Adipose tissue (tissue), 3 donors: Measurements from ENCODE around the gene IKBKG. TPM values are rescaled to one million over a fixed set of nuclear protein-coding genes. Genes with fewer than 3 reads are reported as not detected.
"Not testable (repeated sequence)": the region's sequence is repeated elsewhere in the genome, so short reads cannot be mapped to it uniquely, and the experiment has no call there.

Experiments used
- H3K27ac ChIP-seq: one replicate; pipeline ENCODE4 v1.5.1; 2013; ENCODE audit warnings: low read depth, low read length
- WGBS, 3 donors: extraction: QIAGEN DNeasy Blood & Tissue Kit; methylation state at CpG; one replicate each; pipeline ENCODE4 v1.1.7; 2013; 5-methylcytosine and 5-hydroxymethylcytosine counted together
- polyA plus RNA-seq, 3 donors: library from polyadenylated mRNA; stranded (reverse); fragments of 200-250 nt; gene quantifications; one replicate each; pipeline ENCODE4 v1.2.3, GENCODE V29; 2013
- donor health status: healthy with polysubstance abuse.
- donor health status: Bipolar disorder and iron deficiency.
- donor health status: healthy.

The IKBKG gene, protein sequence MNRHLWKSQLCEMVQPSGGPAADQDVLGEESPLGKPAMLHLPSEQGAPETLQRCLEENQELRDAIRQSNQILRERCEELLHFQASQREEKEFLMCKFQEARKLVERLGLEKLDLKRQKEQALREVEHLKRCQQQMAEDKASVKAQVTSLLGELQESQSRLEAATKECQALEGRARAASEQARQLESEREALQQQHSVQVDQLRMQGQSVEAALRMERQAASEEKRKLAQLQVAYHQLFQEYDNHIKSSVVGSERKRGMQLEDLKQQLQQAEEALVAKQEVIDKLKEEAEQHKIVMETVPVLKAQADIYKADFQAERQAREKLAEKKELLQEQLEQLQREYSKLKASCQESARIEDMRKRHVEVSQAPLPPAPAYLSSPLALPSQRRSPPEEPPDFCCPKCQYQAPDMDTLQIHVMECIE
- 10 to 100 TPM; 10.6 to 29.0 (median 20.2) TPM for polyA plus RNA-seq

DNA sequence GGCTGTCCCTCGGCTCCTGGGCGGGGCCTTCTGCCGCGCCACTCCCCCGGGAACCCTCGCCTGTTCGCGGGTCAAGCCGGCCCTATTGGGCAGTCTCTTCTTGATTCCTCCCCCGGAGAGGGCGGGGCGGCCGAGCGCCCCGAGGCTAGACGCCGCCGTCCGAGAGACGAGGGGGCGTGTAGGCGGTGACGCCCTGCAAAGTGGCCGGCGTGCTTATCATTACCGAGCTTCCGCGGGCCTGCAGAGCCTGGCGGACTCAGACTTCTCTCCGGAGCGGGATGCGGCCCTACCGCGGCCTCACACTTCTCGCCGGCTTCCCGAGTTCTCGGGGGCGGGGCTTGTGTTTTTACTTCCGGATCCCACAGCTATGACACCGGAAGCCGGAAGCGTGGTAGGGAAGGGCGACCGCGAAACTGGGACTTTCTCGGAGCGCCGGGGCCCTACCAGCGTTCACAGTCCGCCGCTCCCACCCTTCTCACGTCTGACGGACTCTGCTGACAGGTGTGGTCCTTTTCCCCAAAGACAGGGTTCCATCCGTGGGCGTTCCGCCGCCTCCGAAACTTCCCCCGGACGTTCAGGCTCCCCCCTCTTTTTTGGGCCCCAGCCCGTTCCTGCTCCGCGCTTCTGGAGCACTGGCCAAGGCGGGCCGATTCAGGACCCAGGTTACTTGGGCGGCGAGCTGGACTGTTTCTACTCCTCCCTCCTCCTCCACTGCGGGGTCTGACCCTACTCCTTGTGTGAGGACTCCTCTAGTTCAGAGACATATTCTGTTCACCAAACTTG, at the start of gene IKBKG:
TSS of gene IKBKG (plus strand) at position 376 of the 783 bp plus-strand sequence. CDS start 4,383 bp downstream, outside the sequence.
- WGBS, 3 donors: 0 to 40% (median 1%) methylated on average over 45 to 69 of the region's 69 CpGs
- H3K27ac ChIP-seq: peak within 1 kb of the TSS; percentile 62

DNA sequence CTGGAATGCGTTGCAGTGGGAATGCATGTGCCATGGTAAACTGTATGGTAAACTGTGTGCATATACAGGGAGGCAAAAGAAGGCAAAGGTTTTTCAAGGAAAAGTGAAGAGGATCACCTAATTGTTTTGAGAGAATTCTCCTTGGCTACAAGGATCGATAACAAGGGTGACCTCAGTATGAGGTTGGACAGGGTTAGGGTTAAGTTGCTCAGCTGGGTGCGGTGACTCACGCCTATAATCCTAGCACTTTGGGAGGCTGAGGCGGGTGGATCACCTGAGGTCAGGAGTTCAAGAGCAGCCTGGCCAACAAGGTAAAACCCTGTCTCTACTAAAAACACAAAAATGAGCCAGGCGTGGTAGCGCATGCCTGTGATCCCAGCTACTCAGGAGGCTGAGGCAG, 46.0 kb upstream of the IKBKG start:
- WGBS, 3 donors: 87 to 97% (median 88%) methylated on average over 7 of the region's 7 CpGs
- H3K27ac ChIP-seq: not testable (repeated sequence)

GRCh38 chrX:154502098-154502497, 45.3 kb upstream of the IKBKG start:
- no peak overlapping the region for H3K27ac ChIP-seq
- 82 to 90% (median 85%) methylated on average over 8 of the region's 8 CpGs for WGBS, 3 donors

GRCh38 chrX:154502989-154503388, 44.4 kb upstream of the IKBKG start:
- WGBS, 3 donors: 80 to 92% (median 87%) methylated on average over 3 of the region's 3 CpGs
- H3K27ac ChIP-seq: no peak overlapping the region

DNA sequence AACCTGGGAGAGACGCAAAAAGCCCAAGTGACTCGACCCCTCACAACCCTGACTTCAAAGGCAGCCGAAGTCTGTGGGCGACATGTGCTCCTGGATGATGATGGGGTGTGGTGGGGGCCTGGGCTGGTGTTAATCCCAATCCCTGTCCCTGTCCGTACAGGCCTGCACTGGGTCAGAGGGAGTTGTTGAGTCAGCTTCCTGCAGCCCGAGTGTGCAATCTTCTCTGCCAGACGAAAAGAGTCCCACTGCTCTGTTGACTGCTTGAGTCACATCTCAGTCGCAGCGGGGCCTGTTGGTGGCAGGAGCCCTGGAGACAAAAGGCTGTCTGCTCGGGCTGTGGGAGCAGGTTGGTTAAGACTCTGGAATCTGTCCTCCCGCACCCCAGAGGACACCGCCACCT, 41.7 kb upstream of the IKBKG start:
- no peak overlapping the region for H3K27ac ChIP-seq
- 58 to 92% (median 74%) methylated on average over 8 to 12 of the region's 12 CpGs for WGBS, 3 donors

DNA sequence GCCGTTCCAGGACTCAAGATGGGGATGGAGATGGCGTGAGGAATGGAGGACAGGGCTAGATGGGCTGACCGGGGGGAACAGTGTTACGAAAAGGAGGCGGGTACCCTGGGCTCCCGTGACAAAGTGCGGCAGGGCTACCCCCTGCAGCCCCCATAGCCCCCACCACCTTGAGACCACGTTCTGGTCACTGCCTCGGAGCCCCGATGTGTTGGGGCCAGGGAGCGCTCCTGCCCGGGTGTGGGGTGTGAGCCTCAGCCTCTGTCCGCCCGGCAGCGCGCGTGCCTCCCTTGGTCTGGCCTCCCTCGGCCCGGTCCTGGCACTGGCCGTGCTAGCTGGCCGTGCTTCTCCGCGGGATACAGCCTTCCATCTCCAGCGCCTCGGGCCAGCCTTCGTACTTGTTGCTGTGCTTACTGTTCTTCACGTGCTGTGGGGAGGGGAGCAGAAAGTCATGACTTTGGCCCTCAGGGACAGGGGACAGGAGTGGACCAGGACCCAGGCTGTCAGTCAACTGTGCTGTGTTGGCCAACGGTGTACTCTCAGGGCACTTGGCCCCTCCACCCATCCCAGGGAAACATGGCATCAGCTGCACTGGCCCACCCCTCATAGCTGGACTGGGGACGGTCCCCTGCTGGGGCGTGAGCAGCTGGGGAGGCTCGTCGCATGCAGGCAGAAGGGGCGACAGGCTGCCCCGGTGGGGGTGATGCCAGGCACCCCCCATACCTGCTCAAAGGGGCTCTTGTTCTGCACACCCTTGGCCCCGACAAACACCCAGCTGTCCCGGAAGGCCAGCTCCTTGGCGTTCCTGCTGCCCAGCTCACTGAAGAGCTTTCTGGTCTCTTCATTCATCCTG, 40.7 kb upstream of the IKBKG start:
- H3K27ac ChIP-seq: no peak overlapping the region
- WGBS, 3 donors: 91 to 94% (median 91%) methylated on average over 13 to 37 of the region's 37 CpGs

DNA sequence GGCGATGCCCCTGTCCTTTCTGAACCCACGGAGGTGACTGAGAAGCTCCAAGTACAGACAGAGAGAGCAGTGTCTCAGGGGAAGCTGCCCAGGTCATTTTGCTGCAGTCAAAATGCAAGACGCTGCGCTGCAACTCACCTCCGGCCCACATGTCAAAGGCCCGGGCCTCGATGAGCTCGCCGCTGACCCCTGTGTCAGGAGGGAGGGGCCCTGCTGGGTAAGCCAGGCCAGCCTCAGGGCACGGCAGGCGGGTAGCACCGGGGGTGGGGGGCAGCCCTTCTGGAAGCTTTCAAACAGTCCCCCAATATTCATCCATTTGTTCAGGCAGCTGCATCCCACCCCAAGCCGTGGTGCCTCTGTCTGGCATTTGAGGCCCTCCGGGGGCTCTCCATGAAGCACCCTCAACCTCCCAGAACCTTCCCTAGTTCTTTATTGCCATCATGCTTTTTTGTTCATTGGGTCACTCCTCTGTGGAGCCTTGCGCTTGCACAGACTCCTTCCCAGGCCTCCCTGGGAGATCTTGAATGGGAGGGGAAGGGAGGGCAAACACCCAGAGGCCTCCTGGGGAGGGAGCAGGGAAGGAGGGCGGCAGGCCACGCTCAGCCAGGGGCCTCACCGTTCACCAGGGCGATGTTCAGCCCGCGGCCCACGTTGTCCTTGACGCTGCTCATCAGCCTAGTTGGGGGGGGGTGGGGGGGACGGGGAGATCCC, 39.6 kb upstream of the IKBKG start:
- 84 to 89% (median 84%) methylated on average over 17 to 24 of the region's 24 CpGs for WGBS, 3 donors
- no peak overlapping the region for H3K27ac ChIP-seq

- no peak overlapping the region for H3K27ac ChIP-seq
- WGBS, 3 donors: 85 to 98% (median 91%) methylated on average over 4 to 13 of the region's 13 CpGs
These were observed 39.1 kb upstream of the IKBKG start for GRCh38 chrX:154508384-154508745.

DNA sequence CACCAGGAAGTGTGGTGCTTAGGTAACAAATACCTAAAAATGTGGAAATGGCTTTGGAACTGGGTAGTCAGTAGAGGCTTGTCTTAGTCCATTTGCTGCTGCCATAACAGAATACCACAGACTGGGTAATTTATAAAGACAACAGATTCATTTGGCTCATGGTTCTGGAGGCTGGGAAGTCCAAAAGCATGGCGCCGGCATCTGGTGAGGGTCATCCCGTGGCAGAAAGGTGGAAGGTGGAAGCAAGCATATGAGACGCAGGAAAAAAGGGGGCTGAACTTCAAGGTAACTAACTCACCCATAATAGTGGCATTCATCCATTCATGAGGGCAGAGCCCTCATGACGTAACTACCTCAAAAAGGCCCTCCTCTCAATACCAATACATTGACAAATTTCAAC, 38.0 kb upstream of the IKBKG start:
- WGBS, 3 donors: 92 to 97% (median 95%) methylated on average over 2 to 5 of the region's 5 CpGs
- no peak overlapping the region for H3K27ac ChIP-seq

- 54 to 78% (median 67%) methylated on average over 12 of the region's 12 CpGs for WGBS, 3 donors
- no peak overlapping the region for H3K27ac ChIP-seq
These were observed 35.7 kb upstream of the IKBKG start for GRCh38 chrX:154511761-154512160.

- no peak overlapping the region for H3K27ac ChIP-seq
- WGBS, 3 donors: 87 to 95% (median 94%) methylated on average over 13 to 16 of the region's 16 CpGs
These were observed 34.4 kb upstream of the IKBKG start for GRCh38 chrX:154512879-154513553.

DNA sequence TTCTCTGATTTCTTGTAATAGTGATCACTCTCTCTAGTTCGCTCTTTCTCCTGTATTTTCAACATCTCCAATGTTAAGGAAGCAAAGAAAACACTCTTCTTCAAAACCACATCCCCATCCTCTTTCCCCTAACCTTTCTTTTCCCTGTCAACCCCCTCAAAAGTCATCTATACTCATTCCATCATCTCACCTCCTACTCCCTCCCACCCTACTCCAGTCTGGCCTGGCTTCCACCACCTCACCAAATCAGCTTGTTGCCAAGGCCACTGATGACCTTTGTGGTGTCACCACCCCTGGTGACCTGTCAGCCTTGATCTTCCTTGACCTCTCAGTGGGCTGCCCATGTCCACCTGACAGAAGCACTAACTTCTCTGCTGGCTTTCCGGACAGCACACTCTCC, 33.7 kb upstream of the IKBKG start:
- 87 to 93% (median 89%) methylated on average over 2 of the region's 2 CpGs for WGBS, 3 donors
- H3K27ac ChIP-seq: no peak overlapping the region

GRCh38 chrX:154515090-154515965, 32.1 kb upstream of the IKBKG start:
- H3K27ac ChIP-seq: no peak overlapping the region
- 16 to 41% (median 22%) methylated on average over 19 to 34 of the region's 34 CpGs for WGBS, 3 donors

- WGBS, 3 donors: 0 to 38% (median 0%) methylated on average over 15 to 49 of the region's 59 CpGs
These were observed 31.3 kb upstream of the IKBKG start, which contains the start of gene FAM3A for GRCh38 chrX:154515966-154516655. TSS of gene FAM3A (minus strand) at chrX:154516232. CDS start at chrX:154515772, 460 bp downstream.

GRCh38 chrX:154516656-154517100, 30.7 kb upstream of the IKBKG start:
- peak overlapping the region; percentile 38 for H3K27ac ChIP-seq
- 3 to 32% (median 5%) methylated on average over 18 to 19 of the region's 19 CpGs for WGBS, 3 donors

More at GRCh38 chrX:154515966-154516655, 31.3 kb upstream of the IKBKG start, which contains the start of gene FAM3A:
- peak within 1 kb of the TSS; percentile 38 for H3K27ac ChIP-seq
